HepG2 (cell line): ENCODE results near the gene PPP2R5C. TPM values are rescaled to one million over a fixed set of nuclear protein-coding genes. Genes with fewer than 3 reads are reported as not detected.

Source experiments
- ATAC-seq: fragments of 200-7000 bp; cut with Tn5 transposase; 3 replicates; pipeline ENCODE4 v1.9.1; 2020; ENCODE audit warnings: mild to moderate bottlenecking, moderate library complexity
- BruUV-seq: library from RNA; stranded (reverse); fragments of 400-500 nt; replicated peaks from 2 replicates; lab custom pipeline; 2021; lab: Mats Ljungman, UMichigan
- CTCF ChIA-PET: fragments of 300-600 bp; formaldehyde crosslinking; extraction: SDS; loops from one replicate; lab custom pipeline; 2021; ENCODE audit warnings: low total read pairs, inconsistent platforms, low intra/inter-chr PET ratio; lab: Yijun Ruan, JAX
- POLR2A ChIA-PET: fragments of 350-600 bp; sonication (Branson Sonifier 250); formaldehyde crosslinking; loops from one replicate; lab custom pipeline; 2020; ENCODE audit warnings: antibody characterized with exemption, inconsistent platforms; lab: Yijun Ruan, JAX
- DNase-seq: peaks from one replicate; pipeline ENCODE4 v3.0.0-alpha.2; 2015; ENCODE audit warnings: low spot score
- FAIRE-seq: peaks from 3 replicates; lab custom pipeline; 2011; peaks lifted over from hg19 to GRCh38; lab: Jason Lieb, UNC
- H2AFZ ChIP-seq: one replicate; pipeline ENCODE4 v1.6.1; 2011; ENCODE audit warnings: low read length, inconsistent platforms
- H3K27ac ChIP-seq: fragments of 300-600 bp; 3 replicates; pipeline ENCODE4 v1.8.0; 2011; ENCODE audit warnings: mixed run types, mild to moderate bottlenecking, mixed read lengths, low read length, inconsistent platforms; ENCODE audit not compliant: insufficient read depth; ENCODE audit errors: extremely low read length
- H3K27me3 ChIP-seq, 2 experiments: fragments of 200-600 bp in 1 of 2; 2 replicates in 1 of 2; 3 replicates in 1 of 2; pipeline versions ENCODE4 v1.6.0 to v1.8.0; 2011; ENCODE audit warnings: low read length in 2 of 2, mild to moderate bottlenecking in 2 of 2, moderate library complexity in 2 of 2, inconsistent platforms in 1 of 2; ENCODE audit not compliant: insufficient read depth in 2 of 2, control insufficient read depth in 1 of 2
- H3K36me3 ChIP-seq, 2 experiments: fragments of 200-600 bp in 1 of 2; replicated peaks in 1 of 2; 2 replicates in 1 of 2; 3 replicates in 1 of 2; pipeline versions ENCODE4 v1.5.1 to v1.8.0; 2011; ENCODE audit warnings: low read length in 2 of 2, inconsistent platforms in 1 of 2; ENCODE audit not compliant: insufficient read depth in 2 of 2, control insufficient read depth in 1 of 2
- H3K4me1 ChIP-seq: 2 replicates; pipeline ENCODE4 v1.5.1; 2012; ENCODE audit warnings: low read length, inconsistent platforms; ENCODE audit not compliant: insufficient read depth
- H3K4me2 ChIP-seq: 2 replicates; pipeline ENCODE4 v1.6.0; 2011; ENCODE audit warnings: low read depth, low read length, inconsistent platforms
- H3K4me3 ChIP-seq, 3 experiments: fragments of 200-600 bp in 1 of 3; sonication (generic), shearing (Covaris generic) in 1 of 3; replicated peaks in 1 of 3; 2 replicates each; pipeline ENCODE4 v1.5.1; 2011 to 2016; ENCODE audit warnings: low read length in 3 of 3, inconsistent platforms in 2 of 3, low read depth in 2 of 3, mild to moderate bottlenecking in 2 of 3, control low read depth in 1 of 3, mixed read lengths in 1 of 3; ENCODE audit not compliant: insufficient read depth in 1 of 3
- H3K79me2 ChIP-seq: one replicate; pipeline ENCODE4 v1.6.1; 2011; ENCODE audit warnings: low read length, inconsistent platforms; ENCODE audit not compliant: insufficient read depth
- H3K9ac ChIP-seq: 2 replicates; pipeline ENCODE4 v1.6.0; 2011; ENCODE audit warnings: mild to moderate bottlenecking, low read depth, low read length, inconsistent platforms; ENCODE audit not compliant: insufficient read depth
- H3K9me3 ChIP-seq: 2 replicates; pipeline ENCODE4 v1.5.1; 2012; ENCODE audit warnings: mild to moderate bottlenecking, low read length
- H4K20me1 ChIP-seq: 2 replicates; pipeline ENCODE4 v1.6.0; 2011; ENCODE audit warnings: inconsistent platforms, mild to moderate bottlenecking, low read length, moderate library complexity; ENCODE audit not compliant: insufficient read depth
- CERS6 ChIP-seq: sonication (generic); formaldehyde crosslinking; IDR thresholded peaks from 2 replicates; pipeline ENCODE4 v1.5.0; 2020; ENCODE audit warnings: missing genetic modification reagents
- EP300 ChIP-seq, 3 experiments: sonication (generic) in 1 of 3; formaldehyde crosslinking in 1 of 3; IDR thresholded peaks; 2 replicates each; pipeline versions ENCODE4 v1.5.1 to v1.6.1; 2011 to 2020; ENCODE audit warnings: low read depth in 2 of 3, low read length in 2 of 3, borderline replicate concordance in 1 of 3, improper control_type of control experiment in 1 of 3, mild to moderate bottlenecking in 1 of 3, missing genetic modification reagents in 1 of 3, moderate library complexity in 1 of 3
- HIC2 ChIP-seq: sonication (generic); formaldehyde crosslinking; IDR thresholded peaks from 2 replicates; pipeline ENCODE4 v1.9.0; 2022; ENCODE audit warnings: low read depth, missing genetic modification reagents
- KLF12 ChIP-seq: sonication (generic); formaldehyde crosslinking; IDR thresholded peaks from 2 replicates; pipeline ENCODE4 v1.4.0; 2020; ENCODE audit warnings: missing genetic modification reagents, borderline replicate concordance
- NR2F2 ChIP-seq: IDR thresholded peaks from 2 replicates; pipeline ENCODE4 v1.6.1; 2012; ENCODE audit warnings: low read depth, inconsistent platforms, borderline replicate concordance
- NRL ChIP-seq: sonication (generic); formaldehyde crosslinking; IDR thresholded peaks from 2 replicates; pipeline ENCODE4 v1.5.0; 2020; ENCODE audit warnings: missing genetic modification reagents, mild to moderate bottlenecking, moderate library complexity, borderline replicate concordance
- RFXAP ChIP-seq: sonication (generic); formaldehyde crosslinking; IDR thresholded peaks from 2 replicates; pipeline ENCODE4 v1.4.0; 2020; ENCODE audit warnings: missing genetic modification reagents, borderline replicate concordance
- SP140L ChIP-seq: sonication (generic); formaldehyde crosslinking; IDR thresholded peaks from 2 replicates; pipeline ENCODE4 v1.4.0; 2020; ENCODE audit warnings: missing genetic modification reagents, borderline replicate concordance
- TOE1 ChIP-seq: sonication (generic); formaldehyde crosslinking; IDR thresholded peaks from 2 replicates; pipeline ENCODE4 v1.4.0; 2020; ENCODE audit warnings: mild to moderate bottlenecking, missing genetic modification reagents
- ZNF234 ChIP-seq: sonication (generic); formaldehyde crosslinking; conservative IDR thresholded peaks from 2 replicates; pipeline ENCODE4 v1.5.1; 2020; ENCODE audit warnings: mild to moderate bottlenecking, missing genetic modification reagents
- ZNF691 ChIP-seq: sonication (generic); formaldehyde crosslinking; IDR thresholded peaks from 2 replicates; pipeline ENCODE4 v1.4.0; 2020; ENCODE audit warnings: missing genetic modification reagents, low read depth, mild to moderate bottlenecking, borderline replicate concordance
- WGBS: methylation state at CpG from one replicate; pipeline ENCODE4 v1.1.6; 2017; ENCODE audit warnings: low lambda C conversion rate; 5-methylcytosine and 5-hydroxymethylcytosine counted together
- in situ Hi-C: cut with HindIII; loops from 2 replicates; pipeline ENCODE4 v1.10.0; 2017; ENCODE audit warnings: low pct_unique_long_range_greater_than_20kb; ENCODE audit not compliant: extremely low pct_ligation_motif_present
- intact Hi-C: fragments of 100-400 bp; cut with micrococcal nuclease; formaldehyde crosslinking; loops from one replicate; pipeline ENCODE4 v1.10.0; 2022; ENCODE audit not compliant: unreplicated experiment
- polyA plus RNA-seq, 8 experiments: library from polyadenylated mRNA; depleted of rRNA in 3 of 8; stranded (reverse) in 7 of 8; unstranded in 1 of 8; fragments of >200 nt; fragmentation: Illumina TruSeq in 4 of 8; extraction: Trizol in 4 of 8; gene quantifications; 2 replicates each; pipeline versions ENCODE4 v1.2.1 to v1.2.3, GENCODE V29; 2011 to 2016; ENCODE audit warnings: low read depth in 4 of 8, missing spikeins in 1 of 8, mixed read lengths in 1 of 8; ENCODE audit not compliant: insufficient read depth in 1 of 8
- total RNA-seq, 5 experiments: library from RNA; depleted of rRNA; stranded (reverse); fragments of >200 nt; fragmentation: Illumina TruSeq; extraction: Trizol; gene quantifications; 2 replicates each; pipeline ENCODE4 v1.2.3, GENCODE V29; 2016; ENCODE audit warnings: low read depth in 1 of 5

The PPP2R5C gene
- total and polyA plus RNA-seq, 2 of the 13 experiments (the other 11 are each of a cell fraction or from before 2014, with no cell fraction given): 74.3 to 78.5 TPM

- Histone ChIP-seq H3K9ac (no peak overlapping the region), H3K36me3 (no peaks in the 10 kb centered on the region; a peak in 1 of 5 replicates), H2AFZ (no peak overlapping the region), H3K4me2 (no peak overlapping the region), H3K4me3 (no peak overlapping the region), H3K9me3 (no peaks in the 10 kb centered on the region), H3K4me1 (no peaks in the 10 kb centered on the region; the same call in 1 of the 2 replicates), H4K20me1 (peaks cover 5% of the 10 kb centered on the region; the same call in 1 of the 2 replicates), H3K79me2 (no peaks in the 10 kb centered on the region), H3K27me3 (no peaks in the 10 kb centered on the region), H3K27ac (no peak overlapping the region)
- in situ Hi-C loops: no loop called here
- POLR2A ChIA-PET: no interaction called here
- no TSS peak for BruUV-seq
- FAIRE-seq (no peak), ATAC-seq (no peak), DNase-seq (no peak)
- intact Hi-C loops: no loop called here
- CTCF ChIA-PET: no interaction called here
- no peak for TF ChIP-seq EP300 (IDR thresholded peaks at IDR 0.05; ENCODE audit: low read depth in 2 of 2, low read length in 2 of 2)
- TF ChIP-seq EP300 (CRISPR knock-in tag; IDR thresholded peaks at IDR 0.05; ENCODE audit: borderline replicate concordance): no peak
- TF ChIP-seq SP140L: no peak
- TF ChIP-seq HIC2 (CRISPR knock-in tag): no peak
- no peak for TF ChIP-seq NR2F2
- TF ChIP-seq ZNF691 (CRISPR knock-in tag): no peak
- TF ChIP-seq CERS6 (CRISPR knock-in tag): no peak
- TF ChIP-seq NRL (CRISPR knock-in tag): no peak
- TF ChIP-seq KLF12 (CRISPR knock-in tag): no peak
- TF ChIP-seq RFXAP: no peak
- no peak for TF ChIP-seq TOE1 (CRISPR knock-in tag)
- no peak for TF ChIP-seq ZNF234 (CRISPR knock-in tag)
- WGBS: 49% methylated on average over 4 of the region's 6 CpGs
These were observed 23.1 kb downstream of the PPP2R5C start for GRCh38 chr14:101784631-101785030.
